ENCODE data around the gene IQCK.
A peak's percentile ranks its signal among the peaks of the same experiment; 100 is the strongest.

The IQCK gene

GRCh38 chr16:19907161-19907992 is 189.3 kb downstream of the IQCK start (continued):
- TF ChIP-seq ZNF785 (tag by site-specific recombination; IDR thresholded peaks at IDR 0.05) (0 out of 2 replicates have a peak, but pooled peaks have one; percentile 59), ZNF747 (tag by site-specific recombination; IDR thresholded peaks at IDR 0.05) (no peak), SP7 (tag by site-specific recombination; IDR thresholded peaks at IDR 0.05) (no peak), ZNF660 (tag by site-specific recombination; IDR thresholded peaks at IDR 0.05) (peak; percentile 44; the same call in 1 of the 2 replicates), REPIN1 (tag by site-specific recombination; IDR thresholded peaks at IDR 0.05; ENCODE audit: low read depth) (no peak), PRDM1 (tag by site-specific recombination; IDR thresholded peaks at IDR 0.05) (no peak), ZIC2 (tag by site-specific recombination; IDR thresholded peaks at IDR 0.05) (peak; percentile 24; the same call in 1 of the 2 replicates), ZNF169 (tag by site-specific recombination; IDR thresholded peaks at IDR 0.05) (no peak), ZBTB26 (tag by site-specific recombination; optimal IDR thresholded peaks at IDR 0.05) (no peak), ZFP41 (tag by site-specific recombination; IDR thresholded peaks at IDR 0.05; ENCODE audit: borderline replicate concordance) (no peak), BCL11A (tag by site-specific recombination; IDR thresholded peaks at IDR 0.05; ENCODE audit: low read depth) (no peak), ZNF488 (tag by site-specific recombination; IDR thresholded peaks at IDR 0.05) (no peak), ZXDB (tag by site-specific recombination; IDR thresholded peaks at IDR 0.05) (peak; percentile 34; the same call in 1 of the 2 replicates), KLF9 (tag by site-specific recombination; IDR thresholded peaks at IDR 0.05; ENCODE audit: low read depth) (no peak), ZBTB10 (tag by site-specific recombination; IDR thresholded peaks at IDR 0.05) (0 out of 2 replicates have a peak, but pooled peaks have one; percentile 45), ZNF354C (tag by site-specific recombination; IDR thresholded peaks at IDR 0.05; ENCODE audit: borderline replicate concordance, low read depth) (no peak), ZNF23 (tag by site-specific recombination; IDR thresholded peaks at IDR 0.05; ENCODE audit: borderline replicate concordance) (no peak), ZNF692 (tag by site-specific recombination; IDR thresholded peaks at IDR 0.05) (no peak), ZNF341 (tag by site-specific recombination; IDR thresholded peaks at IDR 0.05; ENCODE audit: low read depth) (no peak), OVOL3 (tag by site-specific recombination; IDR thresholded peaks at IDR 0.05) (no peak), ZNF2 (tag by site-specific recombination; IDR thresholded peaks at IDR 0.05) (0 out of 2 replicates have a peak, but pooled peaks have one; percentile 32), ZFHX2 (tag by site-specific recombination; conservative IDR thresholded peaks at IDR 0.05) (no peak), ZNF768 (tag by site-specific recombination; IDR thresholded peaks at IDR 0.05) (peak; percentile 69; the same call in 1 of the 2 replicates), YY1 (tag by site-specific recombination; IDR thresholded peaks at IDR 0.05) (no peak), ZNF544 (tag by site-specific recombination; IDR thresholded peaks at IDR 0.05) (no peak), GLIS1 (tag by site-specific recombination; IDR thresholded peaks at IDR 0.05) (no peak), ZSCAN16 (tag by site-specific recombination; IDR thresholded peaks at IDR 0.05) (no peak), ZNF518A (tag by site-specific recombination; conservative IDR thresholded peaks at IDR 0.05; ENCODE audit: low read depth) (no peak), ZFP3 (tag by site-specific recombination; IDR thresholded peaks at IDR 0.05; ENCODE audit: low read depth) (no peak)

Measured in HEK293 (cell line).